Ishikawa (cell line): Measurements from ENCODE around the gene ORC1.

Experiments used
- EP300 ChIP-seq: IDR thresholded peaks from 2 replicates; pipeline ENCODE4 v1.6.1; 2012; ENCODE audit warnings: borderline replicate concordance
- NFIC ChIP-seq: IDR thresholded peaks from 2 replicates; pipeline ENCODE4 v1.6.1; 2012
- TEAD4 ChIP-seq: IDR thresholded peaks from 2 replicates; pipeline ENCODE4 v1.6.1; 2012

DNA sequence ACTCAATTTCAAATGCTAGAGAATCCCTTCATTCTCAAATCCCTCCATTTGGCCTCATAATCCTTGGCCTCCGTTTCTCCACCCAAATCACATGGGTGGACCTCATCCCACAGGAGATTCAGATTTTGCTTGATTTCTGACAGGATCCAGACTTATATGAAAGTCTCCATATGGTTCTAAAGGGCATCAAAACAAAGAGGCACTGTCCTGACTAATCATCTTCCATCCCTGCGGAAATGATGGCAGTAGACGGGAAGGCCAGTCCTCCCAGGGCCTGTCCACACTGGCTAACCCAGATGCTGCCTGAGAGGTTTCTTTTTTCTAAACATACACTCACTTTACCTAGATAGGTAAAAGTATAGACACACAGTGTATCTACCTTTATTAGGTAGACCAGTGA lies 18.8 kb downstream of the ORC1 start:
- TF ChIP-seq NFIC (no peak), EP300 (no peak), TEAD4 (no peak)
